Measurements from ENCODE around the gene DISP2.
A peak's percentile ranks its signal among the peaks of the same experiment; 100 is the strongest.

DISP2 gene

DNA sequence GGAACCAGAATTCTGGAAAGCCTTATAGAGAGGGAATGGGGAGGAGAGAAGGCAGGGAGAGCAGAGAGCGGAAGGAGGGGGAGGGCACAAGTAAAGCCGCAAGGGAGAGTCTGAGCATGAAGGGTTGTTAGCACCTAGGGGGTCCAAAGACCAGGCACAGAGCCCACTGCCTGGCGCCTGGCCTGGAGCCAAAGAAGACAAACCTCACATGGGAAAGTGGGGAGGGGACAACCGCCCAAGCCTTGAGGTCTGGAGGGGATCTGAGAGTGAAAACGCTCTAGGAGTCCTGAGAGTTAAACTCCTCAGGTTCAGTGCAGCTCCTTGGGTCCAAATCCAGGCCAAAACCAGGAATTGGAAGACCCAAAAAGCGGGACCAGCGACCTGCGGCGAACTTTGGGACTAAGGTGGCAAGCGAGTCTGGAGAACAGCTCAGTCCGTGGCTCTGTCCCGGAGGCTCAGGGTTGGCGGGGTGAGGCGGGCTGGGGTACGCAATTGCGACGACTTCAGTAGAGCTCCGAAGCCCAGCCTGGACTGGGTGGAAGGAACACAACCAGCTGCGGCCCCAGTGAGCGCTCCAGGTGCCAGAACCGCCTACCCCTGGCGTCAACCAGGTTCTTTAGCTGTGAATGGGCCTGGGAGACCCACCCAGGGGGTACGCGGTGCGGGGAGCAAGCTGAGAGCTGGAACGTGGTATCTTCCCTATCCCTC is 35.3 kb upstream of the DISP2 start:
- TF ChIP-seq CTCF (IDR thresholded peaks at IDR 0.05; ENCODE audit: control extremely low read depth, extremely low read depth, low read depth, missing control alignments), result no peak
- ChIA-PET POLR2A (interaction anchor here (0.6 to 1.2 kb wide), 3 partner anchors 14 to 163 kb away, joined by 3 to 4 read pairs (median 3); no protein-coding TSS in a partner anchor), CTCF (interaction anchor here (0.6 to 23.2 kb wide), 19 partner anchors 12 to 128 kb away, joined by 3 to 405 read pairs (median 4); partner anchors contain the start of genes ANKRD63, CCDC9B, KNSTRN and PLCB2)
- DNase-seq (ENCODE audit: extremely low spot score), result no peak

DNA sequence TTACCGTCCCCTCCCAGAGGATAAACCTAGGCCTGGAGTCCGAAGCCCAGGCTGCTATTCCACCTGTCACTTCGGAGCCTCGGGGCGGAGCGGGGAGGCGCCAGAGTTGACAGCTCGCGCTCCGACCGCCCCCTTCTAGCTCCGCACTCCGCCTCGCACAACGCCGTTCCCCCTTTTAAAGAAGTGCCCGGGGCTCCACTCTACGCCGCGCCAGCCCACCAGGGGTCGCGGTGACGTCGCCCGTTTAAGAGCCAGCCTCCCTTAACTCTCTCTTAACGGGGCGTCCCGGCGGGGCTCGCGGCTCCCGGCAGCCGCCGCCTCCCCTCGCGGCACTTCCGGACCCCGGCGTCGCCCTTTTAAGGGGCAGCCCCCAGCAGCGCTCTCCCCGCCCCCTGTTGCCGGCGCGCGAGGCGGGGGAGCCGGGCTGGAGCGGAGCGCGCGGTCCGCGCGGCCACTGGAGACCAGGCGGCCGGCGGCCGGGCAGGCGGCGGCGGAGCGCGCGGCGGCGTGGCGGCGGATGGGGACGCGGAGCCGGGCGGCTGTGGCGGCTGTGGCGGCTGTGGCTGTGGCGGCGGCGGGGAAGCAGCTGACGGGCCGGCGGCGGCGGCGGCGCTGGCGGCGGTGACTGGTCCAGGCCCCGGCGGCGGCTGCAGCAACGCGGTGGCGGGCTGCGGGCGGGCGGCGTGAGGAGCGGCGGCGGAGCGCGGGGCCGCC is 34.6 kb upstream of the DISP2 start, which contains the start of gene INAFM2:
Gene INAFM2, plus strand, starts transcription at position 454 of the 714 bp plus-strand sequence. CDS start 364 bp downstream, outside the sequence.
- CTCF ChIA-PET, result interaction anchor here (0.6 to 23.2 kb wide), 17 partner anchors 13 to 127 kb away, joined by 3 to 405 read pairs (median 4); partner anchors contain the start of genes ANKRD63, CCDC9B, KNSTRN and PLCB2
- peak; percentile 96 for DNase-seq (ENCODE audit: extremely low spot score)
- POLR2A ChIA-PET, result interaction anchor here (0.8 to 1.2 kb wide), 2 partner anchors 13 to 15 kb away, joined by 3 to 4 read pairs; no protein-coding TSS in a partner anchor
- peak; percentile 40 for TF ChIP-seq CTCF (IDR thresholded peaks at IDR 0.05; ENCODE audit: control extremely low read depth, extremely low read depth, low read depth, missing control alignments)

GRCh38 chr15:40323953-40324937 is 33.8 kb upstream of the DISP2 start:
- POLR2A ChIA-PET, result no interaction called here
- TF ChIP-seq CTCF (IDR thresholded peaks at IDR 0.05; ENCODE audit: control extremely low read depth, extremely low read depth, low read depth, missing control alignments), result no peak
- DNase-seq (ENCODE audit: extremely low spot score), result no peak
- CTCF ChIA-PET, result interaction anchor here (0.9 to 8.9 kb wide), 10 partner anchors 13 to 98 kb away, joined by 3 to 222 read pairs (median 6); partner anchors contain the start of genes CCDC9B, KNSTRN and PLCB2

DNA sequence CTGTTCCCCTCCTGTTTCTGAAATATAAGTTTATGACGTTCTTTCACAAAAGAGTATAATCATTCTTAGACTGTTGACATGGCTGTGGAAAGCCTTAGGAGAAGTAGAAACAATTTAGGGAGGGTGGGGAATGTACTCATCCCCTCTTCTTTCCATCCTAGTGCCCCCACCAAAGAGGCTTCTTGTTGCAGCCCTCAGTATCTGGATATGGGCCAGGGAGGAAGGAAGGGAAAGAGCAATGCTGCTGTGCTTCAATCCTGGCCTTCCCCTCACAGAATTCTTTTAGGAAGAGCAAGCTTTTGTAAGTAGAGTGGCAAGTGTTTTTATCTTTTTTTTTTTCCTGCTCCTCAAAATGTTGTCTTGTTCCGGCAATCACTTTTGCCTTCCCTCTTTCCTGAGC is 32.8 kb upstream of the DISP2 start:
- ChIA-PET POLR2A (no interaction called here), CTCF (interaction anchor here (0.9 to 8.9 kb wide), 7 partner anchors 14 to 97 kb away, joined by 3 to 222 read pairs (median 5); partner anchors contain the start of genes CCDC9B and PLCB2)
- no peak for DNase-seq (ENCODE audit: extremely low spot score)
- TF ChIP-seq CTCF (IDR thresholded peaks at IDR 0.05; ENCODE audit: control extremely low read depth, extremely low read depth, low read depth, missing control alignments), result no peak

DNA sequence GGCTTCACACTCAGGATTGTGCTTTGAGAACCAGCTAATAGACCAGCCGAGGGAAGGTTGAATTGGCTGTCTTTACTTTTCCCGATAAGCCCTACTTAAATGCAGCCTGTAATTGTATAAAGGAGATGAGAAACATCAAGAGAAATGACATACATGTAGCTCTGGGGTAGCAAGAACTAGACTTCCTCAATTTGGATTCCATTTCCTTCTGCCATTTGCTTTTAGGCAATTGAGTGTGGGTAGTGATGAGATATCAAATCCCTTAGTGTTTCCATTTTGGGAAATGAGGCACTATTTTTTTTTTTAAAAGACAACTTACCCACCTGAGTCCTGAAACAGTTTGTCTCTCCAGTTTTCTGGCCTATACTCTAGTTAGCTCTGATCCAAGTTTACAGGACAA is 32.3 kb upstream of the DISP2 start:
- CTCF ChIA-PET, result interaction anchor here (1.5 to 8.9 kb wide), 9 partner anchors 9 to 52 kb away, joined by 4 to 222 read pairs (median 6); partner anchors contain the start of genes CCDC9B and PLCB2
- DNase-seq (ENCODE audit: extremely low spot score), result no peak
- no peak for TF ChIP-seq CTCF (IDR thresholded peaks at IDR 0.05; ENCODE audit: control extremely low read depth, extremely low read depth, low read depth, missing control alignments)
- POLR2A ChIA-PET, result no interaction called here
